Measurements from ENCODE around the gene CHAD.

Gene CHAD

GRCh38 chr17:50492214-50492613 lies 23.5 kb upstream of the CHAD start:
- TF ChIP-seq CTCF (conservative IDR thresholded peaks at IDR 0.05; ENCODE audit: low read depth, low read length), result no peak
- no peak for DNase-seq (ENCODE audit: low read depth)
- no peak overlapping the region for H3K4me3 ChIP-seq (ENCODE audit: low read length)

- no peak for TF ChIP-seq CTCF (conservative IDR thresholded peaks at IDR 0.05; ENCODE audit: low read depth, low read length)
- DNase-seq (ENCODE audit: low read depth), result no peak
- H3K4me3 ChIP-seq (ENCODE audit: low read length), result no peak overlapping the region
These were observed 22.8 kb upstream of the CHAD start for GRCh38 chr17:50491505-50491904.

GRCh38 chr17:50488880-50489279 lies 20.2 kb upstream of the CHAD start:
- TF ChIP-seq CTCF (conservative IDR thresholded peaks at IDR 0.05; ENCODE audit: low read depth, low read length), result no peak
- H3K4me3 ChIP-seq (ENCODE audit: low read length), result no peak overlapping the region
- no peak for DNase-seq (ENCODE audit: low read depth)

GRCh38 chr17:50487213-50488096 lies 18.8 kb upstream of the CHAD start:
- DNase-seq (ENCODE audit: low read depth), result no peak
- TF ChIP-seq CTCF (conservative IDR thresholded peaks at IDR 0.05; ENCODE audit: low read depth, low read length), result no peak
- H3K4me3 ChIP-seq (ENCODE audit: low read length), result no peak overlapping the region

GRCh38 chr17:50484386-50485155 lies 15.9 kb upstream of the CHAD start:
- no peak for DNase-seq (ENCODE audit: low read depth)
- no peak overlapping the region for H3K4me3 ChIP-seq (ENCODE audit: low read length)
- no peak for TF ChIP-seq CTCF (conservative IDR thresholded peaks at IDR 0.05; ENCODE audit: low read depth, low read length)

- no peak overlapping the region for H3K4me3 ChIP-seq (ENCODE audit: low read length)
- no peak for DNase-seq (ENCODE audit: low read depth)
- no peak for TF ChIP-seq CTCF (conservative IDR thresholded peaks at IDR 0.05; ENCODE audit: low read depth, low read length)
These were observed 14.6 kb upstream of the CHAD start for GRCh38 chr17:50483266-50483665.

All from retinal pigment epithelial cell (primary cell).